GM12878 (cell line): Measurements from ENCODE around the gene NPIPA8.
"Not testable (repeated sequence)": the region's sequence is repeated elsewhere in the genome, so short reads cannot be mapped to it uniquely, and the experiment has no call there.

Source experiments
- MLLT1 ChIP-seq: fragments of 450-650 bp; IDR thresholded peaks from 2 replicates; pipeline ENCODE4 v1.6.1; 2016; ENCODE audit warnings: mild to moderate bottlenecking
- NFIC ChIP-seq: IDR thresholded peaks from 2 replicates; pipeline ENCODE4 v1.6.1; 2012; ENCODE audit warnings: low read depth, mild to moderate bottlenecking, inconsistent platforms, low read length, moderate library complexity
- POLR2A ChIP-seq: IDR thresholded peaks from 2 replicates; pipeline ENCODE4 v1.6.1; 2011; ENCODE audit warnings: low read depth, mild to moderate bottlenecking, low read length
- USF2 ChIP-seq: IDR thresholded peaks from 2 replicates; pipeline ENCODE4 v1.6.1; 2011; ENCODE audit warnings: low read depth, low read length, improper control_type of control experiment, borderline replicate concordance
- ZBTB11 ChIP-seq: fragments of 450-650 bp; formaldehyde crosslinking; IDR thresholded peaks from 2 replicates; pipeline ENCODE4 v1.5.0; 2022; ENCODE audit warnings: mild to moderate bottlenecking, missing genetic modification characterization

GRCh38 chr16:18384869-18385268 is 48.3 kb upstream of the NPIPA8 start:
- TF ChIP-seq NFIC, MLLT1, USF2, POLR2A, ZBTB11: not testable (repeated sequence)
